GM23338 (cell line): ENCODE data around the gene ACOXL. TPM values are rescaled to one million over a fixed set of nuclear protein-coding genes. Genes with fewer than 3 reads are reported as not detected.

Experiments
- ATAC-seq: fragments of 200-7000 bp; cut with Tn5 transposase; 3 replicates; pipeline ENCODE4 v1.9.1; 2020
- DNase-seq: peaks from one replicate; pipeline ENCODE4 v3.0.0-alpha.2; 2015; ENCODE audit warnings: low spot score
- H2AFZ ChIP-seq: fragments of 200-600 bp; sonication (generic); 2 replicates; pipeline ENCODE4 v1.8.0; 2016; ENCODE audit warnings: antibody characterized with exemption, mild to moderate bottlenecking, moderate library complexity
- H3F3A ChIP-seq: fragments of 200-600 bp; sonication (generic); replicated peaks from 2 replicates; pipeline ENCODE4 v1.8.0; 2017; ENCODE audit warnings: antibody characterized with exemption, mixed run types, low read depth
- H3K27ac ChIP-seq: fragments of 200-600 bp; sonication (generic); 2 replicates; pipeline ENCODE4 v1.6.1; 2016; ENCODE audit warnings: low read depth
- H3K27me3 ChIP-seq: fragments of 200-600 bp; sonication (generic); 2 replicates; pipeline ENCODE4 v1.8.0; 2016; ENCODE audit warnings: mild to moderate bottlenecking, mixed run types, moderate library complexity; ENCODE audit not compliant: insufficient read depth
- H3K36me3 ChIP-seq: fragments of 200-600 bp; sonication (generic); 2 replicates; pipeline ENCODE4 v1.8.0; 2016; ENCODE audit warnings: mild to moderate bottlenecking; ENCODE audit not compliant: insufficient read depth
- H3K4me1 ChIP-seq: fragments of 200-600 bp; sonication (generic); 2 replicates; pipeline ENCODE4 v1.8.0; 2016; ENCODE audit warnings: mild to moderate bottlenecking, moderate library complexity; ENCODE audit not compliant: insufficient read depth
- H3K4me2 ChIP-seq: fragments of 200-600 bp; sonication (generic); 2 replicates; pipeline ENCODE4 v1.7.1; 2017; ENCODE audit warnings: mixed run types
- H3K4me3 ChIP-seq: fragments of 200-600 bp; sonication (generic); 2 replicates; pipeline ENCODE4 v1.6.1; 2016; ENCODE audit warnings: mixed run types
- H3K79me2 ChIP-seq: fragments of 200-600 bp; sonication (generic); replicated peaks from 2 replicates; pipeline ENCODE4 v1.8.0; 2017; ENCODE audit warnings: mild to moderate bottlenecking; ENCODE audit not compliant: insufficient read depth
- H3K9me2 ChIP-seq: fragments of 200-600 bp; sonication (generic); 2 replicates; pipeline ENCODE4 v1.8.0; 2017; ENCODE audit not compliant: insufficient read depth
- H4K20me1 ChIP-seq: fragments of 200-600 bp; sonication (generic); replicated peaks from 2 replicates; pipeline ENCODE4 v1.8.0; 2017; ENCODE audit warnings: mild to moderate bottlenecking; ENCODE audit not compliant: insufficient read depth
- H3K27ac Mint-ChIP-seq: 2 replicates; pipeline ENCODE4 v1.8.0; 2020; ENCODE audit warnings: inconsistent platforms, mild to moderate bottlenecking, moderate library complexity, mixed read lengths
- H3K27me3 Mint-ChIP-seq: 3 replicates; pipeline ENCODE4 v1.8.0; 2022; ENCODE audit warnings: low read depth, mild to moderate bottlenecking, moderate library complexity, mixed read lengths, inconsistent platforms; ENCODE audit not compliant: insufficient read depth, poor library complexity
- H3K36me3 Mint-ChIP-seq: 3 replicates; pipeline ENCODE4 v1.8.0; 2021; ENCODE audit warnings: low read depth, mild to moderate bottlenecking, inconsistent platforms, moderate library complexity, mixed read lengths
- H3K4me1 Mint-ChIP-seq: 3 replicates; pipeline ENCODE4 v1.8.0; 2020; ENCODE audit warnings: mild to moderate bottlenecking, inconsistent platforms, mixed read lengths
- H3K4me3 Mint-ChIP-seq: 3 replicates; pipeline ENCODE4 v1.8.0; 2021; ENCODE audit warnings: moderate library complexity, mild to moderate bottlenecking, inconsistent platforms, mixed read lengths
- H3K9me3 Mint-ChIP-seq: 3 replicates; pipeline ENCODE4 v1.8.0; 2020; ENCODE audit warnings: moderate library complexity, mild to moderate bottlenecking, inconsistent platforms, mixed read lengths
- CREB1 ChIP-seq: fragments of 250-450 bp; sonication (Bioruptor Pico); IDR thresholded peaks from 2 replicates; pipeline ENCODE4 v1.5.0; 2020; ENCODE audit warnings: low read depth, mild to moderate bottlenecking, moderate library complexity
- CTCF ChIP-seq, 2 experiments: fragments of 200-600 bp in 1 of 2; sonication (generic) in 1 of 2; conservative IDR thresholded peaks; 2 replicates each; pipeline versions ENCODE4 v1.5.1 to v1.6.1; 2016 to 2017; ENCODE audit warnings: antibody characterized with exemption in 2 of 2, low read depth in 2 of 2, mild to moderate bottlenecking in 2 of 2, moderate library complexity in 1 of 2
- ETS1 ChIP-seq: IDR thresholded peaks from 2 replicates; pipeline ENCODE4 v1.6.1; 2016; ENCODE audit warnings: antibody characterized with exemption
- EZH2 ChIP-seq: fragments of 200-600 bp; sonication (generic); IDR thresholded peaks from one replicate; pipeline ENCODE4 v1.8.0; 2017; ENCODE audit warnings: antibody characterized with exemption, mild to moderate bottlenecking, low read depth; ENCODE audit not compliant: unreplicated experiment
- EZH2phosphoT487 ChIP-seq: fragments of 200-600 bp; sonication (generic); IDR thresholded peaks from one replicate; pipeline ENCODE4 v1.8.1; 2018; ENCODE audit warnings: antibody characterized with exemption; ENCODE audit not compliant: unreplicated experiment
- JUNB ChIP-seq: IDR thresholded peaks from one replicate; pipeline ENCODE4 v1.6.1; 2016; ENCODE audit warnings: antibody characterized with exemption; ENCODE audit not compliant: unreplicated experiment
- NANOG ChIP-seq: IDR thresholded peaks from 2 replicates; pipeline ENCODE4 v1.6.1; 2016; ENCODE audit warnings: antibody characterized with exemption, borderline replicate concordance
- POLR2AphosphoS5 ChIP-seq: IDR thresholded peaks from 2 replicates; pipeline ENCODE4 v1.6.1; 2016; ENCODE audit warnings: antibody characterized with exemption, low read depth
- REST ChIP-seq: IDR thresholded peaks from one replicate; pipeline ENCODE4 v1.6.1; 2018; ENCODE audit warnings: antibody characterized with exemption; ENCODE audit not compliant: unreplicated experiment
- STAT1 ChIP-seq: IDR thresholded peaks from one replicate; pipeline ENCODE4 v1.6.1; 2016; ENCODE audit warnings: antibody characterized with exemption; ENCODE audit not compliant: unreplicated experiment
- ZNF114 ChIP-seq: fragments of 250-450 bp; sonication (Bioruptor Pico); IDR thresholded peaks from 2 replicates; pipeline ENCODE4 v1.5.0; 2020; ENCODE audit warnings: mild to moderate bottlenecking, moderate library complexity
- ZNF331 ChIP-seq: fragments of 250-450 bp; sonication (Bioruptor Pico); IDR thresholded peaks from 2 replicates; pipeline ENCODE4 v1.5.0; 2020; ENCODE audit warnings: low read depth, mild to moderate bottlenecking, moderate library complexity
- ZNF462 ChIP-seq: fragments of 250-450 bp; sonication (Bioruptor Pico); IDR thresholded peaks from 2 replicates; pipeline ENCODE4 v1.5.0; 2020; ENCODE audit warnings: mild to moderate bottlenecking, moderate library complexity
- polyA plus RNA-seq: library from polyadenylated mRNA; unstranded; fragments of >200 nt; fragmentation: Nextera tagmentation; extraction: Ambion mirVana; gene quantifications from 2 replicates; pipeline ENCODE4 v1.2.1, GENCODE V29; 2016
- total RNA-seq: library from RNA; depleted of rRNA; stranded (reverse); fragments of >200 nt; shearing (Covaris generic); gene quantifications from 2 replicates; pipeline ENCODE4 v1.2.3, GENCODE V29; 2014

Gene ACOXL
- total and polyA plus RNA-seq, 2 experiments from 2014 or later, result 9.0 to 14.7 TPM

GRCh38 chr2:111050701-111051376 is 318.5 kb downstream of the ACOXL start:
- no peak overlapping the region for H3K27ac ChIP-seq
- no peak overlapping the region for H3K4me2 ChIP-seq
- no peaks in the 10 kb centered on the region; the same call in 2 of the 3 replicates for H3K9me3 Mint-ChIP-seq
- H2AFZ ChIP-seq, result no peak overlapping the region
- H3K27me3 Mint-ChIP-seq, result peaks cover 2% of the 10 kb centered on the region
- H3K79me2 ChIP-seq, result no peaks in the 10 kb centered on the region
- no peak overlapping the region for H3K4me3 ChIP-seq
- H3K36me3 Mint-ChIP-seq, result no peaks in the 10 kb centered on the region
- DNase-seq (no peak), ATAC-seq (no peak)
- H3K27me3 ChIP-seq, result no peaks in the 10 kb centered on the region
- no peak overlapping the region for H3K4me3 Mint-ChIP-seq
- no peaks in the 10 kb centered on the region for H3K4me1 ChIP-seq
- no peaks in the 10 kb centered on the region for H4K20me1 ChIP-seq
- no peak for TF ChIP-seq NANOG
- TF ChIP-seq JUNB, result no peak
- no peak for TF ChIP-seq EZH2phosphoT487
- TF ChIP-seq ZNF114 (CRISPR knock-in tag), result no peak
- no peak for TF ChIP-seq ZNF331
- no peak for TF ChIP-seq REST
- TF ChIP-seq ETS1, result no peak
- no peak for TF ChIP-seq CREB1 (CRISPR knock-in tag)
- TF ChIP-seq CTCF (conservative IDR thresholded peaks at IDR 0.05; ENCODE audit: low read depth in 2 of 2), result no peak
- no peak for TF ChIP-seq STAT1
- no peak for TF ChIP-seq POLR2AphosphoS5
- TF ChIP-seq EZH2, result no peak
- no peak for TF ChIP-seq ZNF462 (CRISPR knock-in tag)
- no peaks in the 10 kb centered on the region for H3K4me1 Mint-ChIP-seq
- H3K27ac Mint-ChIP-seq, result no peak overlapping the region
- no peaks in the 10 kb centered on the region for H3K9me2 ChIP-seq
- H3K36me3 ChIP-seq, result no peaks in the 10 kb centered on the region
- no peaks in the 10 kb centered on the region for H3F3A ChIP-seq
